Erythroblast (primary cell): ENCODE data around the gene SLC33A1.

Source experiments
- GATA1 ChIP-seq: IDR thresholded peaks from 2 replicates; pipeline ENCODE4 v1.6.1; 2011; ENCODE audit warnings: low read depth, mild to moderate bottlenecking, control low read depth, low read length, moderate library complexity
- POLR2A ChIP-seq: IDR thresholded peaks from 2 replicates; pipeline ENCODE4 v1.6.1; 2011; ENCODE audit warnings: mild to moderate bottlenecking, low read length

DNA sequence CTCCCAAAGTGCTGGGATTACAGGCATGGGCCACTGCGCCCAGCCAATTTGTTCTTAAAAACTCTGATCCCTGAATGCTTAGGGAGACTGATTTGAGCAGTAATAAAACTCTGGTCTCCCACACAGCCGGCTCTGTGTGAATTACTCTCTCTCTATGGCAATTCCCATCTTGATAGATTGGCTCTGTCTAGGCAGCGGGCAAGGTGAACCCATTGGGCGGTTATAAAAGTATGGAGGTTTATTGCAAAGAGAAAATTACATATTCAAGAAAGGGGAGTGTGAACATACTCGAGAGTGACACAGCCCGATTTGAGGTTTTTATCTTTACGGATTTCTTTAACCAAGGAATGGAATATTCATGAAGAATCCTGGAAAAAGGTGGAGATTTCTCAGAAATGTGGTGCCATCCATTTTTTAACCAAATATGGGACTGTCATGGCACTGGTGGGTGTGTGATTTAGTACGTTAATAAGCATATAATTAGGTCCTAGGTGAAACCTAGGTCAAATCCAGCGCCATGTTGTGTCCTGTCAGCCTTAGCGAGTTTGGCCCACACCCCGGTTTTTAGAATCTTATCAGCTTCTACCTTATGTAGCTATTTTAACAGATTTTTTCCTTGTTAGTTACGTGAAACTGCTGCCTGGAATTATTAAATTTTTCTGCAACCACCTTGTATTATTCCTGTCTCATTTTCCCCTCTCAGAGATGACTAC, 9.0 kb upstream of the SLC33A1 start:
- TF ChIP-seq POLR2A: no peak
- no peak for TF ChIP-seq GATA1
